Right lobe of liver (tissue), 6 donors: Measurements from ENCODE around the gene DAP. TPM values are rescaled to one million over a fixed set of nuclear protein-coding genes. Genes with fewer than 3 reads are reported as not detected.
A peak's percentile ranks its signal among the peaks of the same experiment; 100 is the strongest.

Source experiments
- ATAC-seq, 4 donors: fragments of 200-7000 bp; cut with Tn5 transposase; one replicate each; pipeline ENCODE4 v1.9.1; 2020; ENCODE audit warnings: mild to moderate bottlenecking in 4 of 4, moderate library complexity in 4 of 4
- DNase-seq, 3 donors: peaks; one replicate each; pipeline ENCODE4 v3.0.0-alpha.2; 2020
- H3K27ac ChIP-seq, 3 donors: fragments of 200-600 bp; one replicate each; pipeline ENCODE4 v1.8.0; 2022
- H3K27me3 ChIP-seq, 2 donors: fragments of 200-600 bp; one replicate each; pipeline ENCODE4 v1.8.0; 2022
- H3K36me3 ChIP-seq, 4 donors: fragments of 200-600 bp; sonication (generic) in 1 of 4; one replicate each; pipeline versions ENCODE4 v1.5.1 to v1.8.0; 2017 to 2022; ENCODE audit warnings: control low read depth in 1 of 4
- H3K4me1 ChIP-seq, 4 donors: fragments of 200-600 bp; sonication (generic) in 1 of 4; one replicate each; pipeline versions ENCODE4 v1.5.1 to v1.8.0; 2017 to 2022; ENCODE audit warnings: control low read depth in 1 of 4
- H3K4me3 ChIP-seq, 3 donors: fragments of 200-600 bp; one replicate each; pipeline ENCODE4 v1.8.0; 2022
- H3K9me3 ChIP-seq, 4 donors: fragments of 200-600 bp; sonication (generic) in 1 of 4; one replicate each; pipeline versions ENCODE4 v1.5.1 to v1.8.0; 2017 to 2022; ENCODE audit warnings: control low read depth in 1 of 4
- POLR2A ChIP-seq: fragments of 450-650 bp; IDR thresholded peaks from one replicate; pipeline ENCODE4 v1.6.1; 2017; ENCODE audit warnings: antibody characterized with exemption, mild to moderate bottlenecking
- WGBS: methylation state at CpG from one replicate; pipeline ENCODE4 v1.1.6; 2018; ENCODE audit warnings: low coverage, low lambda C conversion rate; ENCODE audit not compliant: insufficient coverage; ENCODE audit errors: missing lambda C conversion rate; 5-methylcytosine and 5-hydroxymethylcytosine counted together
- intact Hi-C, 2 donors: fragments of 100-400 bp; cut with DNase I; formaldehyde crosslinking; loops; one replicate each; pipeline versions ENCODE4 v1.11.2 to v1.14.1; 2022
- total RNA-seq, 6 experiments: library from RNA; depleted of rRNA in 2 of 6; stranded (reverse); fragments of >200 nt in 2 of 6; fragmentation: NEBNext Ultra II Directional in 3 of 6; extraction: Animal tissue kit (Norgen Biotek cat#: 25700) in 3 of 6; gene quantifications; one replicate each; pipeline versions ENCODE4 v1.1.0 to v1.2.4, GENCODE V29; 2016 to 2023
- TF ChIP-seq, protein P1 (sequence below), 4 donors: fragments of 200-600 bp in 3 of 4; fragments of 450-650 bp in 1 of 4; IDR thresholded peaks; one replicate each; pipeline versions ENCODE4 v1.5.1 to v1.8.0; 2016 to 2022; ENCODE audit warnings: antibody characterized with exemption in 4 of 4, mild to moderate bottlenecking in 2 of 4
- donor health status: DM: no; HTN: yes; CAD: no.
- donor health status: DM: no; HTN: no; CAD: no.
- donor health status: DM: no; HTN: no; CAD: no.
- donor health status: DM: no; HTN: yes; CAD: no.
- donor health status: DM: no; HTN: yes; CAD: no.

DAP gene
- total RNA-seq, 6 experiments from 2014 or later: 97.0 to 126 (median 104) TPM

DNA sequence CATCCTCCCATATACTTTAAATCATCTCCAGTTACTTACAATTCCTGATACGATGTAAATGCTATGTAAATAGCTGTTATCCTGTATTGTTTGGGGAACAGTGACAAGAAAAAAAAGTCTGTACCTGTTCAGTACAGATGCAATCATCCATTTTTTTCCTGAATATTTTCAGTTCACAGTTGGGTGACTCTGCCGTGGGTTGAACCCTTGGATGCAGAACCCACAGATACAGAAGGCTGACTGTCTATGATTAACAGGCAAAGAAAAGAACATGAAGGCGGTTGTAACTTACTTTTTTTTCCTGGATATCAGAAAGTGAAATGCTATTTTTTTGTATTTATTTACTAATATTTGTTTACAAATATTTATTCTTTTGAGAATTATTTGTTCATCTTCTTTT, 33.2 kb downstream of the DAP start:
- Histone ChIP-seq H3K4me3 (no peak overlapping the region), H3K36me3 (no peaks in the 10 kb centered on the region), H3K27me3 (no peaks in the 10 kb centered on the region), H3K9me3 (no peaks in the 10 kb centered on the region), H3K27ac (no peak overlapping the region), H3K4me1 (peaks cover 0 to 4% (median 0%) of the 10 kb centered on the region in 4 donors)
- intact Hi-C loops: no loop called here
- no peak for TF ChIP-seq POLR2A
- TF ChIP-seq, protein P1, sequence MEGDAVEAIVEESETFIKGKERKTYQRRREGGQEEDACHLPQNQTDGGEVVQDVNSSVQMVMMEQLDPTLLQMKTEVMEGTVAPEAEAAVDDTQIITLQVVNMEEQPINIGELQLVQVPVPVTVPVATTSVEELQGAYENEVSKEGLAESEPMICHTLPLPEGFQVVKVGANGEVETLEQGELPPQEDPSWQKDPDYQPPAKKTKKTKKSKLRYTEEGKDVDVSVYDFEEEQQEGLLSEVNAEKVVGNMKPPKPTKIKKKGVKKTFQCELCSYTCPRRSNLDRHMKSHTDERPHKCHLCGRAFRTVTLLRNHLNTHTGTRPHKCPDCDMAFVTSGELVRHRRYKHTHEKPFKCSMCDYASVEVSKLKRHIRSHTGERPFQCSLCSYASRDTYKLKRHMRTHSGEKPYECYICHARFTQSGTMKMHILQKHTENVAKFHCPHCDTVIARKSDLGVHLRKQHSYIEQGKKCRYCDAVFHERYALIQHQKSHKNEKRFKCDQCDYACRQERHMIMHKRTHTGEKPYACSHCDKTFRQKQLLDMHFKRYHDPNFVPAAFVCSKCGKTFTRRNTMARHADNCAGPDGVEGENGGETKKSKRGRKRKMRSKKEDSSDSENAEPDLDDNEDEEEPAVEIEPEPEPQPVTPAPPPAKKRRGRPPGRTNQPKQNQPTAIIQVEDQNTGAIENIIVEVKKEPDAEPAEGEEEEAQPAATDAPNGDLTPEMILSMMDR (IDR thresholded peaks at IDR 0.05): no peak
- WGBS: 100% methylated on average over 3 of the region's 3 CpGs
- ATAC-seq: no peak
- no peak for DNase-seq

DNA sequence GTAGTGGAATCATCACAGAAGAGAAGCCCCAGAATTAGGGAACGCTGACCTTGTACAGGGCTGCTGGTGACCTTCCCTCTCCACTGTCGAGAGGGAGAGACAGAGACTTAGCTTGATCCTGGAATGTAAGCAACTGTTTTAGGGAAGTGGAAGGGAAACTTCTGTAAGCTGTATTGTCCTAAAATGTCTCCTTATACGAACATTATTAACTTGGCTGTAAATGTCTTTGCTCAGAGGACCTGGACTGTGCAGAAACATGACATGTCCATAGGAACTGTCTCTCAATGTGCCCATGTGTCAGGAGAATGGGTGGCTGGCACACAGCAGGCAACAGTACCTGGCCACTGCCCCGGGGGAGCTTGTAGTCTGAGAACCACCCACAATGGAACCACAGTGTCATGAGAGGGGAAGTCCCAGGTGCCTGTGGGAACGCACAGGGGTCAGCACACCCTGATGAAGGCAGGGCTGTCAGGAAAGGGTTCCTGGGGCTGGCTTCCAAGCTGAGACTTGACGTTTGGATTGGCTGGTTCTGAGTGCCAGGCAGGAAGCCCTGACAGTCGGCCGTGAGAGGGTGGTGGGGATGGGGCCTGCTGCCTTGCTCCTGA, 34.0 kb downstream of the DAP start:
- Histone ChIP-seq H3K9me3 (no peaks in the 10 kb centered on the region), H3K27ac (no peak overlapping the region), H3K27me3 (no peaks in the 10 kb centered on the region), H3K36me3 (no peaks in the 10 kb centered on the region), H3K4me3 (no peak overlapping the region), H3K4me1 (peaks cover 0 to 4% (median 0%) of the 10 kb centered on the region in 4 donors)
- DNase-seq (no peak), ATAC-seq (peak; percentile 41 to 60 (median 43))
- 62% methylated on average over 5 of the region's 8 CpGs for WGBS
- intact Hi-C loops: no loop called here
- TF ChIP-seq POLR2A: no peak
- TF ChIP-seq, protein P1 (IDR thresholded peaks at IDR 0.05): no peak

DNA sequence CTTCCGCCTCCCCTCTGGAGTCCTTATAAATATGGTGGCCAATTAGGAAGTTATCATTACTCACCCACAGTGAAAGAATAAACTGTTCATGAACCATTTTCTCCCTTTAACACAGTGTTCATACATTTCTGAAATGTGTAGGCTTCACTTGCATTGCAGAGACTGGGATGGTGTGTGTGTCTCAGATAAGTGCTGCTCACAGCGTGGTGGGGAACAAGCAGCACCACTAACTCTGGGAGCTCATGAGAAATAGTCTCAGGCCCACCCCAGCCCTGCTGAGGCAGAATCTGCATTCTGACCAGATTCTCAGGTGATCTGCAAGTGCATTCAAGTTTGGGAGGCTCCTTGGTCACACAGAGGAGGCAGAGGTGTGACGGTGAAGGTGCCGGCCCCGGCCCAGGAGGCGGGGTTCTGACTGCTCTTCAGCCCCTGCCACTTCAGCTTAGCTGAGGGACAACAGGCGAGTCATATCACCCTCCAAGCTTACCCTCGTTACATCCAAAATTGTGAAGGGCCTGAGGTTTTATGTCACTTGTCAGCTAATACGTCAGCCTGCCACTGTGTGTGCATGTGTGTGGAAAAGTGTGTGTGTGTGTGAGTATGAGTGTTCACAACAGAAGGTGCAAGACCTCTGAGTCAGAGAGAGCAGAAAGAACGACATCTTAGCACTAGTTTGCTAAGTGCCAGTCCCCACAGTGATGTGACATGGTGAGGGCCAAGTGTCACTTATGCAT, 34.7 kb downstream of the DAP start:
- Histone ChIP-seq H3K27ac (no peak overlapping the region), H3K36me3 (no peaks in the 10 kb centered on the region), H3K4me1 (peaks cover 0 to 4% (median 0%) of the 10 kb centered on the region in 4 donors), H3K4me3 (no peak overlapping the region), H3K9me3 (no peaks in the 10 kb centered on the region), H3K27me3 (no peaks in the 10 kb centered on the region)
- no peak for DNase-seq
- 95% methylated on average over 4 of the region's 10 CpGs for WGBS
- TF ChIP-seq POLR2A: no peak
- TF ChIP-seq, protein P1 (IDR thresholded peaks at IDR 0.05): no peak
- intact Hi-C loops: no loop called here
- ATAC-seq: no peak

DNA sequence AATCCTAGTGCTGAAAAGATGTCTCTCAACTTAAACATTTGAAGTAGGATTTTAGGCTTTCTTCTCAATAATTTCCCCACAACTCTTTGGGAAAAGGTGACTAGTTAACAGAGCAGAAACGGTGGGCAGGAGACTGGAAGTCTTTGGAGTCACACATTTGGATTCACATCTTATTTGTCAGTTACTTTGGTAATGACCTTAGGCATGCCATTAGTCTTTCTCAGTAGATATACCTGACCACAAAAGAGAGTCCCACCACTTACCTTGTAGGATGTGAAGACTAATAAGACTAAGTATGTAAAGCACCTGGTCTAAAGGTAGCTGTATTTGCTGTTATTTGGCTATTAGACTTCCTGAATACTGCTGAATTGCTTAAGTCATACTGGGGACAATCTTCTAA, 35.4 kb downstream of the DAP start:
- WGBS: no CpG with 5 or more reads among the region's 1 CpG
- no peak for TF ChIP-seq POLR2A
- TF ChIP-seq, protein P1 (IDR thresholded peaks at IDR 0.05): no peak
- H3K4me1 ChIP-seq: peaks cover 0 to 4% (median 0%) of the 10 kb centered on the region in 4 donors
- no peak overlapping the region for H3K27ac ChIP-seq
- no peaks in the 10 kb centered on the region for H3K27me3 ChIP-seq
- intact Hi-C loops: no loop called here
- H3K9me3 ChIP-seq: no peaks in the 10 kb centered on the region
- DNase-seq: no peak
- H3K36me3 ChIP-seq: no peaks in the 10 kb centered on the region
- no peak for ATAC-seq
- H3K4me3 ChIP-seq: no peak overlapping the region
